HG03469 (cell line): ENCODE data around the gene C1QTNF12.

Source experiments
- ATAC-seq: cut with Tn5 transposase; IDR thresholded peaks from one replicate; pipeline ENCODE4 v1.9.1; 2021; ENCODE audit warnings: mild to moderate bottlenecking, moderate library complexity, moderate number of reproducible peaks; ENCODE audit not compliant: unreplicated experiment

Gene C1QTNF12, protein sequence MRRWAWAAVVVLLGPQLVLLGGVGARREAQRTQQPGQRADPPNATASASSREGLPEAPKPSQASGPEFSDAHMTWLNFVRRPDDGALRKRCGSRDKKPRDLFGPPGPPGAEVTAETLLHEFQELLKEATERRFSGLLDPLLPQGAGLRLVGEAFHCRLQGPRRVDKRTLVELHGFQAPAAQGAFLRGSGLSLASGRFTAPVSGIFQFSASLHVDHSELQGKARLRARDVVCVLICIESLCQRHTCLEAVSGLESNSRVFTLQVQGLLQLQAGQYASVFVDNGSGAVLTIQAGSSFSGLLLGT

GRCh38 chr1:1246577-1247340, at the start of gene C1QTNF12:
C1QTNF12 (minus strand) TSS chr1:1246722; CDS start chr1:1246690, 32 bp downstream.
- ATAC-seq = no peak

DNA sequence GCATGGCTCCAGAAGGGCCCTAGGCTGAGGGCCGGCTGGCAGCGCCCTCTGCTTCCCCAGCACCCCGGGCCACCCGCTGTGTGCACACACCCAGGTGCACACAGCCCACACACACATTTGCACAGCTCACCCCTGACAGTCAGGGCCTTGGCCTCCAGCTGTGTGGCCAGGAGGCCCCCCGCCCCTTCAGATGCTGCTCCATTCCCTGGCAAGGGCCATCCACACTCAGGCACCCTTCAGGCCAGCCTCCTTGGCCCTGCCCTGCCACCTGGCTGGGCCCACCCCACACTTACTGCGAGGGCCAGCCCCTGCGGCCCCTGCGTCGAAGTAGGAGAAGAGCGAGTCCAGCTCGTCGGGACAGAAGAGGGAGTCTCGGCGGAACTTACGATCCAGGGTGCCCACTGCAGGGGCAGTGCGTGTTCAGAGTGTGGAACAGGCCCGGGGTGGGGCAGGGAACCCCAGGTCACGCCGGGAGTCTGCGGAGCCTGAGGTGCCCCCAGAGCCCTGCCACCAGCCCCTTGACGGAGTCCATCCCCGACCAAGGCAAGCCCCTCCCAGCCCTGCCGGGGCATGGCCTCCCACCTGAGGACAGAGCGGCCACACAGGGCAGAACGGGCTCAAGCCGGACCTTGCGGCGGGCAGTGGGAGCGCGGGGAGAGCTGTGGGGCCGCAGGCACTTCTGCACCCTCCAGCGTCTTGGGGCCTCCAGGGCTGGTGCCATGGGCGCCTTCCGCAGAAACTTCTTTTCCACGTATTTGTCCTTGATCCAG, 48.8 kb upstream of the C1QTNF12 start:
- ATAC-seq = no peak

GRCh38 chr1:1294250-1294890, 47.8 kb upstream of the C1QTNF12 start:
- ATAC-seq = no peak

- ATAC-seq = no peak
These were observed 47.0 kb upstream of the C1QTNF12 start for GRCh38 chr1:1293263-1294249.

- no peak for ATAC-seq
These were observed 46.3 kb upstream of the C1QTNF12 start for GRCh38 chr1:1292851-1293250.

DNA sequence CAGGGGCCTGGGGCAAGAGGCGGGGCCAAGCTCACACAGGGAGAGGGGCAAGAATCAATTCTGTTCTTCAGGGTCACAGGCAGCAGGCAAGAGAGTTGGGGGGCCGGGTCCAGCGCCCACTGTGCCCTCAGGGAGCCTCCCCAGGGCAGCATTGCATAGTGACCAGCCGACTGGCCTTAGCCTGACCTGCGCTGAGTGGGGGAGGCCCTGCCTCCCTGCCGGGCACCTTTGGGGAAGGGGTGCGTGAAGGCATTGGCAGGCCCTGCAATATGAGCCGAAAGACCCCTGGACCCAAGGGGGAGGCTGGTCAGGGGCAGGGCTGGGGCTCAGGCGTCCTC, 45.9 kb upstream of the C1QTNF12 start:
- ATAC-seq = no peak

- no peak for ATAC-seq
These were observed 45.3 kb upstream of the C1QTNF12 start for GRCh38 chr1:1291548-1292441.

GRCh38 chr1:1291023-1291528, 44.6 kb upstream of the C1QTNF12 start:
- no peak for ATAC-seq

DNA sequence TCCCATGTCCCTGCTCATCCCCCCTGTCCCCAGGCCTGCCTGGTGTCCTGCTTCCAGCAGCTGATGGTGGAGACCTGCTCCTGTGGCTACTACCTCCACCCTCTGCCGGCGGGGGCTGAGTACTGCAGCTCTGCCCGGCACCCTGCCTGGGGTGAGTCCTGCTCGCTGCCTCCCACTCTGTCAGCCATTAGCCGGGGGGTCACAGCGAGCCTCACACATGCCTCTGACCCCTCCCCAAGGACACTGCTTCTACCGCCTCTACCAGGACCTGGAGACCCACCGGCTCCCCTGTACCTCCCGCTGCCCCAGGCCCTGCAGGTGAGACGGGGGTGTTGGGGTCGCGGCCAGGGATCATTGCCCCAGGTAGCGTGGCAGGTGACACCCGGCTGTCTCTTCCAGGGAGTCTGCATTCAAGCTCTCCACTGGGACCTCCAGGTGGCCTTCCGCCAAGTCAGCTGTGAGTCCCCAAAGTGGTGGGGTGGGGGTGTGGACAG, 43.8 kb upstream of the C1QTNF12 start:
- no peak for ATAC-seq

DNA sequence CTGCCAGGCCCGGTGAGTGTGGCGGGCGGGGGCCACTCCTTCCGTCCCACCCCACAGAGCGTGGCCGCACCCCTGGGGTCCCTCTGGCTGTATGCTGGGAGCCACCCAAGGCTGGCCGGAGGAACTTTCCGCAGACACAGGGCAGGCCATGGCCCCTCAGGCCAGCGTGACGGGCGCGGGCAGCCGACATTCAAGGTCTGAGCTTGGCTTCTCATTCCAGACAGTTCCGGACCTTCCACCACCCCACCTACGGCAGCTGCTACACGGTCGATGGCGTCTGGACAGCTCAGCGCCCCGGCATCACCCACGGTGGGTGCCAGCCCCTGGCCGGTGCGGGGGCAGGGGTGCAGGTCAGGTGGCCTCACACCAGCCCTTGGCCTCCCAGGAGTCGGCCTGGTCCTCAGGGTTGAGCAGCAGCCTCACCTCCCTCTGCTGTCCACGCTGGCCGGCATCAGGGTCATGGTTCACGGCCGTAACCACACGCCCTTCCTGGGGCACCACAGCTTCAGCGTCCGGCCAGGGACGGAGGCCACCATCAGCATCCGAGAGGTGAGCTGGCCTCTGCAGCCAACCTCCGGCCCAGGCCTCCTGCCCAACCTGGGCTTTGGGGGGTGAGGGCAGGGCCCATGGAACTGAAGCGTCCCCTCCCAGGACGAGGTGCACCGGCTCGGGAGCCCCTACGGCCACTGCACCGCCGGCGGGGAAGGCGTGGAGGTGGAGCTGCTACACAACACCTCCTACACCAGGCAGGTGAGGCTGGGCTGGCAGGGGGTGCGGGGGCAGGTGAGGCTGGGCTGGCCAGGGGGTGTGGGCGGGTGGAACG, 41.0 kb upstream of the C1QTNF12 start:
- no peak for ATAC-seq

GRCh38 chr1:1286313-1287261, 40.1 kb upstream of the C1QTNF12 start:
- no peak for ATAC-seq

GRCh38 chr1:1285611-1286311, 39.2 kb upstream of the C1QTNF12 start:
- ATAC-seq = no peak

DNA sequence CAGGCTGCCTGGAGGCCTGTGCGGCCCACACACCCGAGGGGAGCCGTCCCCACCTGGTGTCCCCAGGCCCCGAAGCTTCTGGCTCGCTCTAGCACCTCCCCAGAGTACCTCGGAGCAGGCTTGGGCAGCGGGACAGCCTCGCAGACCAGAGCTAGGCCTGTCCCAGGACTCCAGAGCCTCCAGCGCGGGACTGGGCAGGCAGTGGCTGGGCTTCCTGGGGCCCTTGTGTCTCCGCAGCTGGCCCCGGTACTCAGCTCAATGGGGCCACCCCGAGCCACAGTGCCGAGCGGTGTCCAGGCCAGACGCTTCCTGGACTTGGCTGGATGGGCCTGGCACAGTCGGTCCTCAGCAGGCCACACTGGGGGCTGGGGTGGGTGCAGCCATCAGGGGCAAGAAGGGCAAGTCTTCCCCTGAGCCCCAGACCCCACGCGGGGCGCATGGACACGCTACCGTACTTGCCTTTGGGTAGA, 38.6 kb upstream of the C1QTNF12 start:
- ATAC-seq = no peak

DNA sequence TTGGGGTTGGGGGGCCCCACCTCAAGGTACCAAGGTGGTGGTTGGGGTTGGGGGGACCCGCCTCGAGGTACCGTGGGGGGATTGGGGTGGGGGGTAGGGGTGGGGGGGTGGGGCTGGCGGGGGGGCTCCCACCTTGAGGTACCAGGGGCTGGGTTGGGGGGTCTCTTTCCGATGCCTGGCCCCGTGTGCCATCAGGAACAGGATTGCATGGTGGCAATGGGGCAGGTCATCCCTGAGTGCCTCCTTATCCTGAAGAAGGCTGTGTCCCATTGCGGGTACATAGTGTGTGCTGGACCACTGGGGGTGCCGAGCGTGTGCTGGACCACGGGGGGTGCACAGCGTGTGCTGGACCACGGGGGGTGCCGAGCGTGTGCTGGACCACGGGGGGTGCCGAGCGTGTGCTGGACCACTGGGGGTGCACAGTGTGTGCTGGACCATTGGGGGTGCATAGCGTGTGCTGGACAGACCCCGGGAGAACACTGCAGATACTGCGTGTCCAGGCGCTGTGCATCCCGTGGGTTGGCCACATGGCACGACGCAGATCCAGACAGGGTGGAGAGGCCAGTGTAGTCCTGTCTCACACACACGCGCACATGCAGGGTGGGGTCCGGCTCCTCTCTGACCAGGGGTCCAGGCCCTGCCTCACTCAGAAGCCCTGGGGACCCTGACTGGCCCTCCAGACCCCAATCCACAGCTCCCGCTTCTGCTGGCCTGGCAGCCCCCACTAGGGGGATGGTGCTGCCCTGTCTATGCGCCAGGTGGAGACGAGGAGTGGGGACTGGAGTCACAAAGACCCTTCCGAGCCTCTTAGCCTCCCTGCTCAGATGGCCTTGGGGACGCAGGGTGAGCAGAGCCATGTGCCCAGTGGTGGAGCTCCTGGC, 37.9 kb upstream of the C1QTNF12 start:
- ATAC-seq = no peak

DNA sequence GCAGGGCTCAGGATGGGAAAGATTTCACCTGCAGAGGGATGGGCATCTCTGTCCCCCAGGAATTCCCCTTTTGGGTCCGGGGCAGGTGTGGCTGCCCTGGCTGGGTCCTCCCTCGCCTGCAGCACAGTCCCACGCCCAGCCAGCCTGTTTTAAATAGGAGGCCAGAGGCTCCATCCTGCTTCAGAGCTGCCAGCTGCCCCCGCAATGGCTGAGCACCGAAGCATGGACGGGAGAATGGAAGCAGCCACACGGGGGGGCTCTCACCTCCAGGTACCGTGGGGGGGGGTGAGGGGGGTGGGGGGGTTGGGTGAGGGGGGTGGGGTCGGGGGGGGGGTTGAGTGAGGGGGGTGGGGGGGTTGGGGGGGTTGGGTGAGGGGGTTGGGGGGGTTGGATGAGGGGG, 37.3 kb upstream of the C1QTNF12 start:
- no peak for ATAC-seq
